Activated CD4-positive, alpha-beta T cell treated with anti-CD3 and anti-CD28 coated beads, Interleukin-2, amount 50 U/mL, for 1 hour (primary cell): Measurements from ENCODE around the gene PHOX2B.
"Not testable (repeated sequence)": the region's sequence is repeated elsewhere in the genome, so short reads cannot be mapped to it uniquely, and the experiment has no call there.

Experiments used
- DNase-seq: peaks from one replicate; pipeline ENCODE4 v3.0.0-alpha.2; 2020

PHOX2B gene

GRCh38 chr4:41747230-41748055 is 1.1 kb downstream of the PHOX2B start:
- no peak for DNase-seq

DNA sequence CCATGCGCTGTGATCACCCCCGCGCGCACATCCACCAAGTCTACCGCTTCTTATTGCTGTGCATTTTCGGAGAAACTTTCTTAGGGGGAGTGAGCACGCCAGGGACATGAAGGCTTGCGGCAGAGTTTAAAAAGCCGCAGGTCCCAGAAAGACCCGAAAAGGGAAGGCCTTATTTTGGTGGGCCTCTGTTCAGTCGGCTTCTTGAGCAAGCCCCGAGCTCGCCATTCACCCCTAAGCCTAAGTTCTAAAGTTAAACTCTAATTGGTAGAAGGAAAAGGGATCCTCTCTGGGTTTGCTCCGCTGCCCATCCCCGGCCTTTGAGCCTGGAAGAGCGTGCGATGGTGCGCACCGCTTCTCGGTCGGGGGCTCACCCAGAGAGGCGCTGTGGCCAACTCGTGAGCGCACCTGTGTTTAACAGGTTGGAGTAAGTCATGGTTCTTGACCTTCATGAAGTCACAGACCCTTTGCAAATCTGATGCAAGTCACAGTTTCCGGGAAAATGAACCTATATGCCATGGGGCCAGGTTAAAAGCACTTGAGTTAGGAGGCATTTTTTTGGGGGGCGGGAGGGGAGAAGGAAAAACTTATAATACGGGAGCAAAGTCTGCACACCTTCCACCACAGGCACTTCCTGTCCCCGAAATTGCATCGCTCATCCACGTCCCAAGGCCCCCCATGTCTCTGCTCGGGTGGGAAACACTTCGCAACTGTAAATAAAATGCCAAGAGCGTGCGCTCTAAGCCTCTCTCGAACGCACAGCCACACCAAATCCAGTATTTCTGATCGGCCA is 1.9 kb downstream of the PHOX2B start:
- no peak for DNase-seq

DNA sequence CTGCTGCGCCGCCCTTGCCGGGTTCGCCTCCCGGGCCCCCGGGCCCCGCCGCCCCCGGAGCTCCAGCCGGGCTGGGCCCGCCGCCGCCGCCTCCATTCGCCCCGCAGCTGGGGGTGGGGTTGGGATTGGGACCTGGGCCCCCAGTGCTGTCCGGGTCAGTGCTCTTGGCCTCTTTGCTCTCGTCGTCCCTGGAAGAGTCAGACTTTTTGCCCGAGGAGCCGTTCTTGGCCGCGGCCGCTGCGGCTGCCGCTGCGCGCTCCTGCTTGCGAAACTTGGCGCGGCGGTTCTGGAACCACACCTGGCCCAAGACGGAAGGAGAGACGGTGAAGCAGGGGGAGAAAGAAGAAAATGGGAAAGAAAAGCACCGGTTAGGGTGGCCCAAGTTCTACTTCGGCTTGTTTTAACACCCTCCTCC is 2.5 kb downstream of the PHOX2B start:
- DNase-seq = no peak

GRCh38 chr4:41745292-41746024 is 3.1 kb downstream of the PHOX2B start:
- DNase-seq = no peak

- no peak for DNase-seq
Measured at GRCh38 chr4:41744572-41745291, 3.8 kb downstream of the PHOX2B start.

DNA sequence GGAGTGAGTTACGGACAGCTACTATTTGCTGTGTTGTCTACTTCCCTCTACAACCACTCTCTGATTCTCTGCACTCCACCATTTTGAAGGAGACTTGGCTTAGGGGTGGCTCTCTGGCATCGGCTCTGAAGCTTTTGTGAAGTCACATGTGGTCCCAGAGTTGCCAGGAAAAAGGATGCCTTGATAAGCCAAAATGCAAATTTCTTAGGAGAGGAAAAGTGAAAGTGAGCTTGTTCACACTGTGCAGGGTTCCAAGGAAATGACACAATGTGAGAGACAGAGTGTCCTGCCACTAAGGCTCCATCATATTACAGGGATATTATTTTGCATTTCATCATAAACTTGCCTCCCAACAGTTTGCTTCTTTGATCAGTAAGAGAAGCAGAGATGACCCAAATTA is 7.2 kb downstream of the PHOX2B start:
- DNase-seq = no peak

- DNase-seq = not testable (repeated sequence)
Measured at GRCh38 chr4:41737491-41737890, 11.0 kb downstream of the PHOX2B start.

DNA sequence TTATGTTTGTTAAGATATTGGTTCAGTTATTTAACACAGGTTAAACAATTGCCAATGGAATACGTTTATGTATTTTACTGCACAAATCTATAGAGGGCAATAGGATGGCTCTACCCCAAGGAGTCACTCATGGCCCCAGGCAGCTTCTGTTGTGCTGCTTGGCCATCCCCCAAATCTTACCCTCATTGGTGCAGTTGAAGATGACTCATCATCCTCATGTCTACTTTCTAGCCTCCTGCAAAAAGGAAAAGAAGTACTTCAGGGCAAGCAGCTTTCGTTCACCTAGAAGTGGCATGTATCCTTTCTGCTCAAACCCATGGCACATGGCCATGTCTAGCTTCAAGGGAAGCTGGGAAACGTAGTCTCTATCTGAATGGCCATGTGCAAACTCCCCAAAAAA is 14.2 kb downstream of the PHOX2B start:
- DNase-seq = no peak

GRCh38 chr4:41731569-41732126 is 16.9 kb downstream of the PHOX2B start:
- no peak for DNase-seq

DNA sequence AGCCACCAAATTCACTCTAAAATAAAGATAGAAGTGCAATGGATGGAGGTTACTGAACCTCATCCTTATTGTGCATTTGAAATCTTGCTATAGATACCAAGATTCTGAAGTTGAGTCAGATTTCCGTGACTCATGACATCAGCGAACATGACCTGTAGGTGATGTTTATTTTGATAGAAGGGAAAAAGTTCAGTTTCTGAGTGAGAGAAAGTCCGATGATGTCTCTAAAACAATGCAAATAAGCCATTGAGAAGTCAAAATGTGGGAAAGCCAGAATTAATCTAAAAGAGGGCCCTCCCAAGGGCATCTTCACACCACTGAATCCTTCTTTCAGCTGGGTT is 20.0 kb downstream of the PHOX2B start:
- no peak for DNase-seq

DNA sequence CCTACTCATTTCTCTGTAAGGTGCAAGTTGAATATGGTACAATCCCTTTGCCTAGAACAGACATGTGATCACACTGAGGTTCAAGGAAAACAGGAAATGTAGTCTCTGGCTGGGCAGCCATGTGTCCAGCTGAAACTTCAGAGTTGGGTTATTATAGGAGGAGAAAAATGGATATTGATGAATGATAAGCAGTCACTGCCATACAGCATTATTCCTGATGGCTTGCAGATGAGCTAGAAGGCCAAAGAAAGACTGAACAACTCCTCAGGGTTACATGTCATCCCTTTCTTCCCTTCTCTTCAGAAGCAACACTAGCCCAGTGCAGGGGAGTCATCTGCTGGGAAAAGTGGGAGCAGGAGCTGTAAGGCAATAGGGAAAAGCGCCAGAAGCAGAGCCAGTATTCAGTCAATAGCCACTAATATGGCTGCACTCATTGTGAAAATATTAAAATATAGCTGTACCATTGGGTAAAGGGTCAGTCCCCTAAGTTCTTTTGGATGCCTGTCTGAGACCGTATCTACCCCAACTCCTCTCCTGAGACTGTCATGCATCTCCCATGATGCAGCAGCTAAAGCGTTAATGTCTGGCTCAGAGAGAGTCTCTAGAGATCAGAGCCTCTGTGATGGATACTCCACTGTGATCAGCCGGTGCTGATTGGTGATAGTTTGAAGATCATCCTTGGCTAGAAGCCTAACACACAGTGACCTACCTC is 20.5 kb downstream of the PHOX2B start:
- DNase-seq = no peak

GRCh38 chr4:41725254-41725653 is 23.3 kb downstream of the PHOX2B start:
- DNase-seq = no peak

- DNase-seq = no peak
Measured at GRCh38 chr4:41723286-41723685, 25.2 kb downstream of the PHOX2B start.

DNA sequence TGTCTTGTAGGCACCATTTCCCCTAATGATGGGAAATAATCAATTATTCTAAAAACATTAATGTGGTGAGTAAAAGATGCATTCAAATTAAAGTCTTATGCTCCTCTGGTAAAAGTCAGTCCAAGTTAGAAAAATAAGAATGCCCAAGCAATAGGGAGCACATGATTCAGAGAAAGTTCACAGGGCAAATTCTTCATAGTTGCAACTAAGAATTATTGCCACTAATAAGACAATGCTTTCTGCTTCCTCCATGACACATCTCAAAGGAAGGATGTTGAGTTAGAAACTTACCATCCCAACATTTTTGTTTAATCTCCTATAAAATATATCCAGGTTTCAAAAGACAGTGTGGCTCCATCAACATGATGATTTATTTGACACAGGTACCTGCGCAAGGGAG is 26.3 kb downstream of the PHOX2B start:
- no peak for DNase-seq

- no peak for DNase-seq
Measured at GRCh38 chr4:41719417-41719816, 29.1 kb downstream of the PHOX2B start.

GRCh38 chr4:41718907-41719306 is 29.6 kb downstream of the PHOX2B start:
- no peak for DNase-seq

- DNase-seq = no peak
Measured at GRCh38 chr4:41715155-41715554, 33.4 kb downstream of the PHOX2B start.

DNA sequence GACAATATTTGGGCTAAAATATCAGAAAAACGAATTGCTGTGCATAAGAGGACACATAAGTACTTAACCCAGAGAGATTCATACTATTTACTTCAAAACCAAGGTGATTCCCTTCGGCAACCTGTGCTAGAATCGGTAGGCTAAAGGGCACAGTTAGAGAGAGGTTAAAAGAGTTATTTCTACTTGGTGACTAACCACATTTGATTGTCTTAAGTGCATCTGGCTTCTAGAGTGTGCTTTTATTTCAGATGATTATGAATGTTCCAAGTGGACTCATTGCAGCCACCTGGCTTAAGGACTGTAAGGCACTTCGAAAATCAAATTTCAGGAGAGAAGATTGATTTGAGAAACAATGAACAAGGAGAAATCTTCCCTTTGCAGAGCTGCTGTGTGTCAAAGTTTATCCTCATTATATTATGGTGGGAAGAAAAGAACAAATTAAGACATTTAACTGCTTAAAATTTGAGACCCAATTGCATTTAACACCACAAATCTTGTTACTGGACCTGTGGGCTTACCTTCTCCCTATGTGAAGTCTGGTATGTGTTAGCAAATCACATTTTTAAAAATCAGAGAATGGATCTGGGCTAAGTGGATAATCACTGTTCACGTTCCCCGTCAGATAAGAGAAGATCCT is 34.0 kb downstream of the PHOX2B start:
- no peak for DNase-seq

GRCh38 chr4:41713768-41714167 is 34.8 kb downstream of the PHOX2B start:
- DNase-seq = no peak

- DNase-seq = no peak
Measured at GRCh38 chr4:41712425-41712824, 36.1 kb downstream of the PHOX2B start.

DNA sequence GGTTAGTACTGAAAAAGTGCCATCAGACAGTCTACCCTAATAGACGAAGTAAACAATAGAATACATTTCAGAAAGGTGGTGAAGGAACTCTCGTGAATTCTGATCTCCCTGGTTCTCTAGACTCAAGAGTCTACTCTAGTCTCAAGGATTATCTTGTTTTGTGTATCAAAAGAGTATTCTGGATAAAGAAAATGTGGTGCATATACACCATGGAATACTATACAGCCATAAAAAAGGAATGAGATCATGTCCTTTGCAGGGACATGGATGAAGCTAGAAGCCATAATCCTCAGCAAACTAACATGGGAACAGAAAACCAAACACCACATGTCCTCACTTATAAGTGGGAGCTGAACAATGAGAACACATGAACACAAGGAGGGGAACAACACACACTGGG is 36.9 kb downstream of the PHOX2B start:
- DNase-seq = not testable (repeated sequence)
